Erythroblast (primary cell): ENCODE results near the gene FAM111A.

Experiments used
- GATA1 ChIP-seq: IDR thresholded peaks from 2 replicates; pipeline ENCODE4 v1.6.1; 2011; ENCODE audit warnings: low read depth, mild to moderate bottlenecking, control low read depth, low read length, moderate library complexity
- POLR2A ChIP-seq: IDR thresholded peaks from 2 replicates; pipeline ENCODE4 v1.6.1; 2011; ENCODE audit warnings: mild to moderate bottlenecking, low read length

DNA sequence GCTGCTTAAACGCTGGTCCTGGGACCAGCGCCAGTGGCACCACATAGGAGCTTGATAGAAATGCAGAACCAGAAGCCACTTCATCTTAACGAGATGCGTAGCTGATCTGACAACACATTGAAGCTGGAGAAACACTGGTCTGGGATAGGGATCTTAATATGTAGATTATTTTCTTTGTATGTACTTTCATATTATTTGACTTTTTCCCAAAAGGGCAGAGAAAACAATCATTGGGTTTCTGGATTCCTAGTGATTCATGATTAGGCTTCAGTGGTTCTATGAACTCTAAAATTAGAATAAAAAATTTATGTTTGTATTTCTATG, 57.7 kb downstream of the FAM111A start:
- no peak for TF ChIP-seq POLR2A
- TF ChIP-seq GATA1: no peak
